GM06990 (cell line): Measurements from ENCODE around the gene SLC26A11.

Source experiments
- DNase-seq: peaks from one replicate; pipeline ENCODE4 v3.0.0-alpha.2; 2011; ENCODE audit not compliant: insufficient read length; ENCODE audit errors: extremely low read depth
- H3K27me3 ChIP-seq: replicated peaks from 2 replicates; pipeline ENCODE4 v1.6.0; 2011; ENCODE audit warnings: low read length; ENCODE audit not compliant: control insufficient read depth, insufficient read depth
- H3K36me3 ChIP-seq: 2 replicates; pipeline ENCODE4 v1.5.1; 2011; ENCODE audit warnings: low read length; ENCODE audit not compliant: control insufficient read depth, insufficient read depth
- H3K4me3 ChIP-seq: replicated peaks from 2 replicates; pipeline ENCODE4 v1.5.1; 2011; ENCODE audit warnings: low read depth, mild to moderate bottlenecking, control low read depth, low read length
- CTCF ChIP-seq: IDR thresholded peaks from 2 replicates; pipeline ENCODE4 v1.5.1; 2011; ENCODE audit warnings: low read length, control low read depth, mild to moderate bottlenecking, inconsistent platforms; ENCODE audit not compliant: insufficient read depth, poor library complexity, severe bottlenecking

The SLC26A11 gene

GRCh38 chr17:80220736-80221215 lies 549 bp downstream of the SLC26A11 start:
- Histone ChIP-seq H3K36me3 (peaks cover 5% of the 10 kb centered on the region), H3K4me3 (peak overlapping the region; percentile 88), H3K27me3 (no peaks in the 10 kb centered on the region)
- no peak for TF ChIP-seq CTCF
- no peak for DNase-seq

GRCh38 chr17:80221351-80222105 lies 1.3 kb downstream of the SLC26A11 start:
- no peak for TF ChIP-seq CTCF
- H3K4me3 ChIP-seq = no peak overlapping the region
- H3K36me3 ChIP-seq = peaks cover 5% of the 10 kb centered on the region
- no peak for DNase-seq
- no peaks in the 10 kb centered on the region for H3K27me3 ChIP-seq

GRCh38 chr17:80222376-80223141 lies 2.3 kb downstream of the SLC26A11 start:
- peaks cover 3% of the 10 kb centered on the region for H3K36me3 ChIP-seq
- no peak overlapping the region for H3K4me3 ChIP-seq
- TF ChIP-seq CTCF = no peak
- no peaks in the 10 kb centered on the region for H3K27me3 ChIP-seq
- DNase-seq = no peak

GRCh38 chr17:80223142-80223815 lies 3.1 kb downstream of the SLC26A11 start:
- H3K27me3 ChIP-seq = no peaks in the 10 kb centered on the region
- TF ChIP-seq CTCF = no peak
- peaks cover 2% of the 10 kb centered on the region for H3K36me3 ChIP-seq
- H3K4me3 ChIP-seq = no peak overlapping the region
- no peak for DNase-seq

- no peak for DNase-seq
- TF ChIP-seq CTCF = no peak
- Histone ChIP-seq H3K36me3 (no peaks in the 10 kb centered on the region), H3K27me3 (no peaks in the 10 kb centered on the region; the same call in 1 of the 2 replicates), H3K4me3 (no peak overlapping the region)
These were observed 3.7 kb downstream of the SLC26A11 start for GRCh38 chr17:80223838-80224497.
